K562 (cell line): ENCODE data around the gene HDHD5. TPM values are rescaled to one million over a fixed set of nuclear protein-coding genes. Genes with fewer than 3 reads are reported as not detected.

Experiments used
- CBX1 ChIP-seq: sonication (generic); IDR thresholded peaks from 2 replicates; pipeline ENCODE4 v1.6.1; 2016; ENCODE audit warnings: antibody characterized with exemption, low read depth, mild to moderate bottlenecking
- CCNT2 ChIP-seq: IDR thresholded peaks from 2 replicates; pipeline ENCODE4 v1.6.1; 2011; ENCODE audit warnings: borderline replicate concordance, low read depth, mild to moderate bottlenecking, moderate library complexity, mixed read lengths, low read length; ENCODE audit not compliant: insufficient read length; ENCODE audit errors: extremely low read depth
- ESRRA ChIP-seq: fragments of 450-650 bp; IDR thresholded peaks from 2 replicates; pipeline ENCODE4 v1.6.1; 2014; ENCODE audit warnings: low read depth, mild to moderate bottlenecking, moderate library complexity, borderline replicate concordance
- FIP1L1 ChIP-seq: fragments of 200-400 bp; formaldehyde crosslinking; IDR thresholded peaks from 2 replicates; pipeline ENCODE4 v1.6.1; 2018; ENCODE audit warnings: mild to moderate bottlenecking, low read depth, low read length; ENCODE audit not compliant: poor library complexity, severe bottlenecking
- FOXJ2 ChIP-seq: fragments of 200-800 bp; sonication (Bioruptor generic); IDR thresholded peaks from 2 replicates; pipeline ENCODE4 v1.6.1; 2016; ENCODE audit warnings: missing genetic modification characterization, missing compliant biosample characterization
- GMEB1 ChIP-seq: fragments of 250-450 bp; sonication (Bioruptor Pico); IDR thresholded peaks from 2 replicates; pipeline ENCODE4 v1.4.0; 2020; ENCODE audit warnings: mild to moderate bottlenecking
- JUN ChIP-seq, 2 experiments: sonication (generic) in 1 of 2; formaldehyde crosslinking in 1 of 2; IDR thresholded peaks; 2 replicates each; pipeline versions ENCODE4 v1.6.1 to v1.8.0; 2012 to 2022; ENCODE audit warnings: borderline replicate concordance in 2 of 2, mild to moderate bottlenecking in 2 of 2, improper control_type of control experiment in 1 of 2, low read depth in 1 of 2, low read length in 1 of 2, missing genetic modification reagents in 1 of 2
- NONO ChIP-seq, 2 experiments: fragments of 200-400 bp in 1 of 2; fragments of 450-650 bp in 1 of 2; formaldehyde crosslinking in 1 of 2; IDR thresholded peaks; 2 replicates each; pipeline ENCODE4 v1.6.1; 2017; ENCODE audit warnings: low read depth in 2 of 2, mild to moderate bottlenecking in 2 of 2, moderate library complexity in 2 of 2, low read length in 1 of 2
- RBM25 ChIP-seq: fragments of 200-400 bp; formaldehyde crosslinking; IDR thresholded peaks from 2 replicates; pipeline ENCODE4 v1.6.1; 2018; ENCODE audit warnings: low read length, low read depth, moderate library complexity; ENCODE audit not compliant: severe bottlenecking
- RCOR1 ChIP-seq, 2 experiments: IDR thresholded peaks; 2 replicates each; pipeline ENCODE4 v1.6.1; 2012; ENCODE audit warnings: low read depth in 2 of 2, low read length in 2 of 2, borderline replicate concordance in 1 of 2, improper control_type of control experiment in 1 of 2
- SAFB ChIP-seq: fragments of 200-400 bp; formaldehyde crosslinking; IDR thresholded peaks from 2 replicates; pipeline ENCODE4 v1.6.1; 2017; ENCODE audit warnings: low read depth, low read length, borderline replicate concordance
- STAT5B ChIP-seq: fragments of 250-450 bp; sonication (Bioruptor Pico); IDR thresholded peaks from 2 replicates; pipeline ENCODE4 v1.8.0; 2021; ENCODE audit warnings: mild to moderate bottlenecking, inconsistent platforms
- TGIF2 ChIP-seq: sonication (generic); formaldehyde crosslinking; IDR thresholded peaks from 2 replicates; pipeline ENCODE4 v1.8.1; 2022; ENCODE audit warnings: mild to moderate bottlenecking, missing genetic modification reagents, moderate library complexity
- XRCC5 ChIP-seq: fragments of 200-400 bp; formaldehyde crosslinking; IDR thresholded peaks from 2 replicates; pipeline ENCODE4 v1.6.1; 2017; ENCODE audit warnings: low read depth, mild to moderate bottlenecking, low read length
- ZEB2 ChIP-seq: fragments of 450-650 bp; IDR thresholded peaks from 2 replicates; pipeline ENCODE4 v1.6.1; 2016
- ZNF121 ChIP-seq: sonication (generic); formaldehyde crosslinking; conservative IDR thresholded peaks from 2 replicates; pipeline ENCODE4 v1.8.0; 2022; ENCODE audit warnings: missing genetic modification reagents
- ZNF175 ChIP-seq: fragments of 200-800 bp; sonication (Bioruptor generic); IDR thresholded peaks from 2 replicates; pipeline ENCODE4 v1.6.1; 2016; ENCODE audit warnings: low read depth, mild to moderate bottlenecking, missing genetic modification characterization, missing compliant biosample characterization
- ZNF282 ChIP-seq: sonication (generic); formaldehyde crosslinking; IDR thresholded peaks from 2 replicates; pipeline ENCODE4 v1.8.1; 2023; ENCODE audit warnings: missing genetic modification reagents
- polyA plus RNA-seq, 8 experiments: library from polyadenylated mRNA; depleted of rRNA in 4 of 8; stranded (reverse) in 5 of 8; unstranded in 3 of 8; fragments of >200 nt; fragmentation: Nextera tagmentation in 2 of 8; fragmentation: Illumina TruSeq in 1 of 8; extraction: Ambion mirVana in 2 of 8; extraction: Trizol in 1 of 8; gene quantifications; 2 replicates each; pipeline versions ENCODE4 v1.2.1 to v1.2.3, GENCODE V29; 2011 to 2014; ENCODE audit warnings: inconsistent platforms in 1 of 8, missing spikeins in 1 of 8
- total RNA-seq, 7 experiments: library from RNA; depleted of rRNA in 6 of 7; stranded (reverse); fragments of >200 nt in 6 of 7; fragmentation: Illumina TruSeq in 2 of 7; extraction: Trizol in 2 of 7; gene quantifications; 2 replicates each; pipeline versions ENCODE4 v1.2.1 to v1.2.3, GENCODE V29; 2011 to 2021; ENCODE audit warnings: low replicate concordance in 1 of 7
- TF ChIP-seq, protein P1 (sequence below): IDR thresholded peaks from 2 replicates; pipeline ENCODE4 v1.6.1; 2012; ENCODE audit warnings: low read depth, low read length, improper control_type of control experiment, borderline replicate concordance
- TF ChIP-seq, protein P2 (sequence below): fragments of 200-800 bp; sonication (Bioruptor generic); IDR thresholded peaks from 2 replicates; pipeline ENCODE4 v1.6.1; 2017; ENCODE audit warnings: missing genetic modification characterization, missing compliant biosample characterization

Gene HDHD5
- total and polyA plus RNA-seq, 9 of the 15 experiments (the other 6 are each of a cell fraction or from before 2014, with no cell fraction given): 1.6 to 36.6 (median 24.2) TPM

DNA sequence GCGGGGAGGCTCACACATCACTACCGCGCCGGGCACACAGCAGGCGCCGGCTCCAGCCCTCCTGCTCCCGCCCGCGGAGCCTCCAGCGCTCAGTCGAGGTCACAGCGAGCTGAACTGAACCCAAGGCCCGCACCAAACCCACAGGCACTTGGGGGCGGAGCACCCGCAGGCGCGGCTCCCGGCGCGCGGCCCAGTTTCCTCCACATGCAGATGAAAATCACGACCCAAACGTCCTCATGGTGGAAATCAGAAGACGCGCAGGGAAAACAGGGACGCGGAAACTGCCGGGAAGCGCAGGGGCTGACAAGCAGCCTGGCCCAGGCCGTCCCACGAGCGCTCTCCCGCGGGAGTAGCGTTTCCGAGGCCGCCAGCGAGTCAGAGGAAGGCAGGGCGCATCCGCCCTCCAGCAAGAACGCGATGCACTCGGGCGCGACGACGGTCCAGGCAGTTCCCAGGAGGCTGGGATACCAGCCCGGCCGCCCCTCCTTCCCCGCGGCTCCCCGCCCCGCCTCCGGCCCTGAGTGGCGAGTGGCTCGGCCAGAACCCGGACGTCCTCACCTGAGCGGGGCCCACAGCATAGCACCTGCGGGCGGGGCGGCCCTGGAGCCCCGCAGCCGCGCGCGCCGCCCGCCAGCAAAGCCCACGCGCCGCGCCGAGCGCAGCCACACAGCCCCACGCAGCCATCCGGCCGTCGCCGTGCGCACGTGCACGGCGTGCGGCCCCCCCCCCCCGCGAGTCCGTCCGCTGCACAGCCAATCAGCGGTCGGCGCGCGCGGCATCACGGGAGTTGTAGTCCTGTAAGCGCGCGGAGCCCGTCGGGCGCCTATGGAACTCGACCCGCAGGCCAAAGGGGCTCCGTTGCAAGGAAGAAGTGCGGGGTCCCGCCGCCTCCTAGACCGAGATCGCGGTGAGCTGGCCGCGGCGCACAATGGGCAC, at the start of gene HDHD5 (continued):
- TF ChIP-seq CCNT2 (peak; percentile 70), GMEB1 (CRISPR knock-in tag) (peak; percentile 95), JUN (IDR thresholded peaks at IDR 0.05; ENCODE audit: borderline replicate concordance, low read depth, low read length) (peak; percentile 22; the same call in 1 of the 2 replicates), JUN (CRISPR knock-in tag; IDR thresholded peaks at IDR 0.05; ENCODE audit: borderline replicate concordance) (no peak), FOXJ2 (tag) (no peak), NONO (IDR thresholded peaks at IDR 0.05; ENCODE audit: low read depth in 2 of 2, low read length in 1 of 2) (peak in 1 of 2 experiments; percentile 78; a peak in 2 of 4 replicates), ZEB2 (no peak), SAFB (peak; percentile 81), ESRRA (peak; percentile 37; the same call in 1 of the 2 replicates), RBM25 (peak; percentile 99), ZNF282 (CRISPR knock-in tag) (0 out of 2 replicates have a peak, but pooled peaks have one; percentile 22), TGIF2 (CRISPR knock-in tag) (peak; percentile 84; the same call in 1 of the 2 replicates), RCOR1 (IDR thresholded peaks at IDR 0.05; ENCODE audit: borderline replicate concordance in 1 of 2, low read depth in 2 of 2, low read length in 2 of 2) (peak in 1 of 2 experiments; percentile 34; a peak in 2 of 4 replicates), STAT5B (CRISPR knock-in tag) (no peak), ZNF121 (CRISPR knock-in tag) (no peak), XRCC5 (0 out of 2 replicates have a peak, but pooled peaks have one; percentile 34), ZNF175 (peak; percentile 67; the same call in 1 of the 2 replicates), CBX1 (0 out of 2 replicates have a peak, but pooled peaks have one; percentile 48), FIP1L1 (peak; percentile 30)
- TF ChIP-seq, protein P1, sequence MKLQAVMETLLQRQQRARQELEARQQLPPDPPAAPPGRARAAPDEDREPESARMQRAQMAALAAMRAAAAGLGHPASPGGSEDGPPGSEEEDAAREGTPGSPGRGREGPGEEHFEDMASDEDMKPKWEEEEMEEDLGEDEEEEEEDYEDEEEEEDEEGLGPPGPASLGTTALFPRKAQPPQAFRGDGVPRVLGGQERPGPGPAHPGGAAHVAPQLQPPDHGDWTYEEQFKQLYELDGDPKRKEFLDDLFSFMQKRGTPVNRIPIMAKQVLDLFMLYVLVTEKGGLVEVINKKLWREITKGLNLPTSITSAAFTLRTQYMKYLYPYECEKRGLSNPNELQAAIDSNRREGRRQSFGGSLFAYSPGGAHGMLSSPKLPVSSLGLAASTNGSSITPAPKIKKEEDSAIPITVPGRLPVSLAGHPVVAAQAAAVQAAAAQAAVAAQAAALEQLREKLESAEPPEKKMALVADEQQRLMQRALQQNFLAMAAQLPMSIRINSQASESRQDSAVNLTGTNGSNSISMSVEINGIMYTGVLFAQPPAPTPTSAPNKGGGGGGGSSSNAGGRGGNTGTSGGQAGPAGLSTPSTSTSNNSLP: no peak
- TF ChIP-seq, protein P2, sequence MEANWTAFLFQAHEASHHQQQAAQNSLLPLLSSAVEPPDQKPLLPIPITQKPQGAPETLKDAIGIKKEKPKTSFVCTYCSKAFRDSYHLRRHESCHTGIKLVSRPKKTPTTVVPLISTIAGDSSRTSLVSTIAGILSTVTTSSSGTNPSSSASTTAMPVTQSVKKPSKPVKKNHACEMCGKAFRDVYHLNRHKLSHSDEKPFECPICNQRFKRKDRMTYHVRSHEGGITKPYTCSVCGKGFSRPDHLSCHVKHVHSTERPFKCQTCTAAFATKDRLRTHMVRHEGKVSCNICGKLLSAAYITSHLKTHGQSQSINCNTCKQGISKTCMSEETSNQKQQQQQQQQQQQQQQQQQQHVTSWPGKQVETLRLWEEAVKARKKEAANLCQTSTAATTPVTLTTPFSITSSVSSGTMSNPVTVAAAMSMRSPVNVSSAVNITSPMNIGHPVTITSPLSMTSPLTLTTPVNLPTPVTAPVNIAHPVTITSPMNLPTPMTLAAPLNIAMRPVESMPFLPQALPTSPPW (CRISPR knock-in tag): peak; percentile 98
